Fibroblast of lung (primary cell): ENCODE results near the gene GNAS.

Experiments used
- EZH2 ChIP-seq: IDR thresholded peaks from 2 replicates; pipeline ENCODE4 v1.5.1; 2012; ENCODE audit warnings: low read length, control low read depth, mild to moderate bottlenecking; ENCODE audit errors: missing control alignments
- TF ChIP-seq, protein P1 (sequence below), 2 donors: IDR thresholded peaks in 1 of 2; conservative IDR thresholded peaks in 1 of 2; 1 replicate in 1 of 2; 2 replicates in 1 of 2; pipeline ENCODE4 v1.5.1; 2011 to 2012; ENCODE audit warnings: low read length in 2 of 2, control low read depth in 1 of 2, inconsistent platforms in 1 of 2, low read depth in 1 of 2, mild to moderate bottlenecking in 1 of 2

DNA sequence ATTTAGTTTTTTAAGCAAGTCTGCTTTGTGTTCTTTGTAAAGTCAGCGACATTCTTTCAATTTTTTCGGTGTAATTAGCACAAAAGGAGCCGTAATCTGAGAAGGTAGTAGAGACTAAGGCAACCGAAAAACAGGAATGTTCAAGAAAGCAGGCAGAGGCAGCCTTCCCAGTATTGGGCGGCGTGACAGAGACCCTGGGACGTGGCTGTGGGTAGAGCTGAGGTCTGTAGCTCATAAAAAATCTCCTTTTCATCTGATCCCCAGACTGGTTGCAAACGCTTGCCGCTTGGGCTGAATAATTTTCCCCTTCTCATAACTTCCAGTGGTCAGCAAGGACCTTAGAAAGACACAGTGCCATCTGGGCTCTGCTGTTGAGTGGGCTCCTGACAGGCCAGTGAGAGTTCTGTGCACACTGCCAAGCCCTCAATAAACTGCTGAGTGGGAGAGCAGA is 30.8 kb downstream of the GNAS start:
- TF ChIP-seq, protein P1, sequence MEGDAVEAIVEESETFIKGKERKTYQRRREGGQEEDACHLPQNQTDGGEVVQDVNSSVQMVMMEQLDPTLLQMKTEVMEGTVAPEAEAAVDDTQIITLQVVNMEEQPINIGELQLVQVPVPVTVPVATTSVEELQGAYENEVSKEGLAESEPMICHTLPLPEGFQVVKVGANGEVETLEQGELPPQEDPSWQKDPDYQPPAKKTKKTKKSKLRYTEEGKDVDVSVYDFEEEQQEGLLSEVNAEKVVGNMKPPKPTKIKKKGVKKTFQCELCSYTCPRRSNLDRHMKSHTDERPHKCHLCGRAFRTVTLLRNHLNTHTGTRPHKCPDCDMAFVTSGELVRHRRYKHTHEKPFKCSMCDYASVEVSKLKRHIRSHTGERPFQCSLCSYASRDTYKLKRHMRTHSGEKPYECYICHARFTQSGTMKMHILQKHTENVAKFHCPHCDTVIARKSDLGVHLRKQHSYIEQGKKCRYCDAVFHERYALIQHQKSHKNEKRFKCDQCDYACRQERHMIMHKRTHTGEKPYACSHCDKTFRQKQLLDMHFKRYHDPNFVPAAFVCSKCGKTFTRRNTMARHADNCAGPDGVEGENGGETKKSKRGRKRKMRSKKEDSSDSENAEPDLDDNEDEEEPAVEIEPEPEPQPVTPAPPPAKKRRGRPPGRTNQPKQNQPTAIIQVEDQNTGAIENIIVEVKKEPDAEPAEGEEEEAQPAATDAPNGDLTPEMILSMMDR (conservative IDR thresholded peaks at IDR 0.05 in 1 of 2, IDR thresholded peaks at IDR 0.05 in 1 of 2; ENCODE audit: low read depth in 1 of 2, low read length in 2 of 2), result no peak
- peak; percentile 27 for TF ChIP-seq EZH2
